Tibial nerve (tissue), 4 donors: ENCODE results near the gene FAM83C. TPM values are rescaled to one million over a fixed set of nuclear protein-coding genes. Genes with fewer than 3 reads are reported as not detected.
"Not testable (repeated sequence)": the region's sequence is repeated elsewhere in the genome, so short reads cannot be mapped to it uniquely, and the experiment has no call there.

Experiments
- DNase-seq, 2 donors: peaks; one replicate each; pipeline ENCODE4 v3.0.0-alpha.2; 2019; ENCODE audit warnings: low spot score in 2 of 2
- H3K27ac ChIP-seq, 4 donors: fragments of 200-600 bp; sonication (generic) in 3 of 4; one replicate each; pipeline ENCODE4 v1.5.1; 2017 to 2019; ENCODE audit warnings: mild to moderate bottlenecking in 1 of 4
- H3K27me3 ChIP-seq, 2 donors: fragments of 200-600 bp; sonication (generic) in 1 of 2; one replicate each; pipeline versions ENCODE4 v1.5.1 to v1.6.0; 2017 to 2019
- H3K36me3 ChIP-seq, 3 donors: fragments of 200-600 bp; sonication (generic); one replicate each; pipeline ENCODE4 v1.5.1; 2018 to 2019
- H3K4me1 ChIP-seq, 4 donors: fragments of 200-600 bp; sonication (generic) in 3 of 4; one replicate each; pipeline ENCODE4 v1.5.1; 2017 to 2019
- H3K4me3 ChIP-seq, 4 donors: fragments of 200-600 bp; sonication (generic) in 3 of 4; one replicate each; pipeline ENCODE4 v1.5.1; 2017 to 2019; ENCODE audit warnings: mild to moderate bottlenecking in 1 of 4, moderate library complexity in 1 of 4
- H3K9me3 ChIP-seq, 4 donors: fragments of 200-600 bp; sonication (generic) in 3 of 4; one replicate each; pipeline ENCODE4 v1.5.1; 2017 to 2019
- CTCF ChIP-seq, 5 experiments: fragments of 200-600 bp in 3 of 5; fragments of 450-650 bp in 2 of 5; sonication (generic) in 3 of 5; IDR thresholded peaks; one replicate each; pipeline ENCODE4 v1.5.1; 2016 to 2019; ENCODE audit warnings: antibody characterized with exemption in 5 of 5, mild to moderate bottlenecking in 3 of 5, moderate library complexity in 2 of 5
- EP300 ChIP-seq, 2 donors: sonication (generic); formaldehyde crosslinking; IDR thresholded peaks; one replicate each; pipeline ENCODE4 v1.6.1; 2017; ENCODE audit warnings: antibody characterized with exemption in 2 of 2, mild to moderate bottlenecking in 1 of 2
- POLR2A ChIP-seq, 2 donors: fragments of 450-650 bp; IDR thresholded peaks; one replicate each; pipeline ENCODE4 v1.6.1; 2017; ENCODE audit warnings: antibody characterized with exemption in 2 of 2, mild to moderate bottlenecking in 2 of 2, moderate library complexity in 2 of 2
- WGBS, 2 donors: methylation state at CpG; one replicate each; pipeline ENCODE4 v1.1.5; 2018; 5-methylcytosine and 5-hydroxymethylcytosine counted together
- total RNA-seq, 4 donors: library from RNA; depleted of rRNA; stranded (reverse); fragments of >200 nt; gene quantifications; one replicate each; pipeline ENCODE4 v1.1.0, GENCODE V29; 2016

FAM83C gene
- total RNA-seq, 4 donors from 2014 or later: not detected

GRCh38 chr20:35254448-35254999 lies 37.7 kb downstream of the FAM83C start:
- 85 to 91% methylated on average over 12 of the region's 12 CpGs for WGBS, 2 donors
- Histone ChIP-seq H3K27me3 (no peaks in the 10 kb centered on the region), H3K4me1 (peaks cover 0 to 13% (median 0%) of the 10 kb centered on the region in 4 donors), H3K36me3 (peaks cover 0 to 7% (median 0%) of the 10 kb centered on the region in 3 donors), H3K27ac (no peak overlapping the region), H3K4me3 (no peak overlapping the region), H3K9me3 (no peaks in the 10 kb centered on the region)
- DNase-seq: no peak
- TF ChIP-seq EP300 (IDR thresholded peaks at IDR 0.05): no peak
- TF ChIP-seq POLR2A (IDR thresholded peaks at IDR 0.05): no peak
- no peak for TF ChIP-seq CTCF (IDR thresholded peaks at IDR 0.05)

- Histone ChIP-seq H3K27me3 (no peaks in the 10 kb centered on the region), H3K4me3 (no peak overlapping the region), H3K27ac (no peak overlapping the region), H3K36me3 (peaks cover 0 to 7% (median 0%) of the 10 kb centered on the region in 3 donors), H3K4me1 (peaks cover 0 to 13% (median 0%) of the 10 kb centered on the region in 4 donors), H3K9me3 (no peaks in the 10 kb centered on the region)
- no peak for DNase-seq
- 68 to 71% methylated on average over 3 of the region's 3 CpGs for WGBS, 2 donors
- TF ChIP-seq POLR2A (IDR thresholded peaks at IDR 0.05) (no peak), EP300 (IDR thresholded peaks at IDR 0.05) (no peak), CTCF (IDR thresholded peaks at IDR 0.05) (no peak)
These were observed 39.2 kb downstream of the FAM83C start for GRCh38 chr20:35253010-35253409.

- H3K4me1 ChIP-seq, DNase-seq, H3K4me3 ChIP-seq, H3K9me3 ChIP-seq, H3K36me3 ChIP-seq, H3K27me3 ChIP-seq, H3K27ac ChIP-seq: not testable (repeated sequence)
- 63 to 100% methylated on average over 1 of the region's 2 CpGs for WGBS, 2 donors
These were observed 39.6 kb downstream of the FAM83C start for GRCh38 chr20:35252598-35252997.

- peaks cover 0 to 7% (median 0%) of the 10 kb centered on the region in 3 donors for H3K36me3 ChIP-seq
These were observed 40.2 kb downstream of the FAM83C start for GRCh38 chr20:35252037-35252461.

GRCh38 chr20:35251613-35251940 lies 40.6 kb downstream of the FAM83C start:
- TF ChIP-seq POLR2A (IDR thresholded peaks at IDR 0.05) (no peak), CTCF (IDR thresholded peaks at IDR 0.05) (no peak), EP300 (IDR thresholded peaks at IDR 0.05) (no peak)
- peaks cover 0 to 7% (median 0%) of the 10 kb centered on the region in 3 donors for H3K36me3 ChIP-seq
- no peaks in the 10 kb centered on the region for H3K27me3 ChIP-seq
- H3K9me3 ChIP-seq: no peaks in the 10 kb centered on the region
- H3K4me3 ChIP-seq: no peak overlapping the region
- DNase-seq: no peak
- H3K4me1 ChIP-seq: no peaks in the 10 kb centered on the region
- no peak overlapping the region for H3K27ac ChIP-seq
- WGBS, 2 donors: 84 to 96% methylated on average over 2 of the region's 2 CpGs

More at GRCh38 chr20:35252037-35252461, 40.2 kb downstream of the FAM83C start:
- Histone ChIP-seq H3K27ac (no peak overlapping the region), H3K9me3 (no peaks in the 10 kb centered on the region), H3K4me1 (peaks cover 0 to 3% (median 0%) of the 10 kb centered on the region in 4 donors), H3K27me3 (no peaks in the 10 kb centered on the region), H3K4me3 (no peak overlapping the region)
- WGBS, 2 donors: 61 to 72% methylated on average over 2 of the region's 2 CpGs
- TF ChIP-seq CTCF (IDR thresholded peaks at IDR 0.05): no peak
- no peak for TF ChIP-seq POLR2A (IDR thresholded peaks at IDR 0.05)
- no peak for TF ChIP-seq EP300 (IDR thresholded peaks at IDR 0.05)
- no peak for DNase-seq
